Mesendoderm (in vitro differentiated cells): ENCODE results near the gene OTULINL.

Source experiments
- DNase-seq: peaks from one replicate; pipeline ENCODE4 v3.0.0; 2013
- H2AK5ac ChIP-seq: 2 replicates; pipeline ENCODE4 v1.6.1; 2013; ENCODE audit warnings: low read length, inconsistent platforms
- H2BK120ac ChIP-seq: 2 replicates; pipeline ENCODE4 v1.6.1; 2013; ENCODE audit warnings: low read depth, mild to moderate bottlenecking, low read length, moderate library complexity, mixed read lengths
- H2BK15ac ChIP-seq: replicated peaks from 2 replicates; pipeline ENCODE4 v1.6.1; 2013; ENCODE audit warnings: low read depth, mild to moderate bottlenecking, moderate library complexity
- H2BK5ac ChIP-seq: 2 replicates; pipeline ENCODE4 v1.6.1; 2013; ENCODE audit warnings: low read length, inconsistent platforms
- H3K18ac ChIP-seq: 2 replicates; pipeline ENCODE4 v1.6.1; 2013; ENCODE audit warnings: mild to moderate bottlenecking, low read length, mixed read lengths
- H3K23ac ChIP-seq: one replicate; pipeline ENCODE4 v1.6.1; 2013; ENCODE audit warnings: low read length
- H3K27ac ChIP-seq: 2 replicates; pipeline ENCODE4 v1.5.1; 2013; ENCODE audit warnings: low read depth, mild to moderate bottlenecking, inconsistent platforms, low read length, moderate library complexity
- H3K27me3 ChIP-seq: 2 replicates; pipeline ENCODE4 v1.6.1; 2013; ENCODE audit warnings: low read length, control low read depth, mild to moderate bottlenecking, inconsistent platforms; ENCODE audit not compliant: insufficient read depth, poor library complexity
- H3K36me3 ChIP-seq: 2 replicates; pipeline ENCODE4 v1.6.1; 2013; ENCODE audit warnings: low read length, inconsistent platforms; ENCODE audit not compliant: control insufficient read depth, insufficient read depth
- H3K4ac ChIP-seq: one replicate; pipeline ENCODE4 v1.6.1; 2013; ENCODE audit warnings: low read depth, mild to moderate bottlenecking, low read length, moderate library complexity
- H3K4me1 ChIP-seq: 2 replicates; pipeline ENCODE4 v1.6.1; 2013; ENCODE audit warnings: low read depth, low read length, inconsistent platforms; ENCODE audit not compliant: control insufficient read depth
- H3K4me2 ChIP-seq: 2 replicates; pipeline ENCODE4 v1.6.1; 2013; ENCODE audit warnings: low read length
- H3K4me3 ChIP-seq: 2 replicates; pipeline ENCODE4 v1.5.1; 2013; ENCODE audit warnings: mild to moderate bottlenecking, low read length
- H3K56ac ChIP-seq: one replicate; pipeline ENCODE4 v1.6.1; 2013; ENCODE audit warnings: low read length
- H3K79me1 ChIP-seq: 2 replicates; pipeline ENCODE4 v1.6.1; 2013; ENCODE audit warnings: low read length, inconsistent platforms
- H3K79me2 ChIP-seq: 2 replicates; pipeline ENCODE4 v1.6.1; 2013; ENCODE audit warnings: mild to moderate bottlenecking, low read length; ENCODE audit not compliant: control insufficient read depth, insufficient read depth
- H3K9ac ChIP-seq: 2 replicates; pipeline ENCODE4 v1.6.1; 2013; ENCODE audit warnings: low read length, inconsistent platforms
- H4K5ac ChIP-seq: one replicate; pipeline ENCODE4 v1.6.1; 2013; ENCODE audit warnings: low read length
- H4K8ac ChIP-seq: one replicate; pipeline ENCODE4 v1.6.1; 2013; ENCODE audit warnings: low read depth, mild to moderate bottlenecking, control low read depth, low read length, moderate library complexity
- WGBS: extraction: QIAGEN DNeasy Blood & Tissue Kit; methylation state at CpG from one replicate; pipeline ENCODE4 v1.1.7; 2013; ENCODE audit warnings: low lambda C conversion rate, missing lambda C conversion rate; ENCODE audit not compliant: insufficient coverage; ENCODE audit errors: extremely low coverage; 5-methylcytosine and 5-hydroxymethylcytosine counted together

The OTULINL gene

DNA sequence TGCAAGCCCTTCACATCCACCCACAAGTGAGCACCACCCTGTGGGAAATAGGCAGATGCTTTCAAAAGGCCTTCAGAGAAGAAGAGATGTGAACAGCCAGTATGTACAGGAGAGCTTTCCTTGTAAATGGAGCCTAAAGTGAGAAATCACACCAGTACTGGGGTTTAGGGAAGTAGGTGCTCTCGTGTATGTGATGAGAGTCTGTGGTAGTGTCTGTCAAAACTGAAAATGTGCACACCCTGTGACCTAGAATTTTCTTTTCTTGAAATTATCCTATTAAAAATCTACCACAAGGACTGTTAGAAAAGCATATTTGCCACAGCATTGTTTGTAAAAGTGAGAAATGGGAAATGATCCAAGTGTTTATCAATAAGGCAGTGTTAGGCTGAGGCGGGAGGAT, 16.6 kb downstream of the OTULINL start:
- H4K5ac ChIP-seq: no peak overlapping the region
- no peak overlapping the region for H3K4ac ChIP-seq
- no peaks in the 10 kb centered on the region for H3K4me1 ChIP-seq
- H3K36me3 ChIP-seq: no peaks in the 10 kb centered on the region
- no peaks in the 10 kb centered on the region for H3K27me3 ChIP-seq
- H4K8ac ChIP-seq: no peak overlapping the region
- no peak overlapping the region for H3K4me3 ChIP-seq
- no peaks in the 10 kb centered on the region for H3K79me2 ChIP-seq
- H3K56ac ChIP-seq: no peak overlapping the region
- no peak overlapping the region for H3K27ac ChIP-seq
- no peak overlapping the region for H3K18ac ChIP-seq
- H2BK15ac ChIP-seq: no peak overlapping the region
- DNase-seq: no peak
- no peak overlapping the region for H2BK5ac ChIP-seq
- H3K4me2 ChIP-seq: no peak overlapping the region
- H3K23ac ChIP-seq: no peak overlapping the region
- H3K79me1 ChIP-seq: no peaks in the 10 kb centered on the region
- no peak overlapping the region for H2AK5ac ChIP-seq
- no peak overlapping the region for H3K9ac ChIP-seq
- no CpG with 5 or more reads among the region's 2 CpGs for WGBS
- H2BK120ac ChIP-seq: no peak overlapping the region

DNA sequence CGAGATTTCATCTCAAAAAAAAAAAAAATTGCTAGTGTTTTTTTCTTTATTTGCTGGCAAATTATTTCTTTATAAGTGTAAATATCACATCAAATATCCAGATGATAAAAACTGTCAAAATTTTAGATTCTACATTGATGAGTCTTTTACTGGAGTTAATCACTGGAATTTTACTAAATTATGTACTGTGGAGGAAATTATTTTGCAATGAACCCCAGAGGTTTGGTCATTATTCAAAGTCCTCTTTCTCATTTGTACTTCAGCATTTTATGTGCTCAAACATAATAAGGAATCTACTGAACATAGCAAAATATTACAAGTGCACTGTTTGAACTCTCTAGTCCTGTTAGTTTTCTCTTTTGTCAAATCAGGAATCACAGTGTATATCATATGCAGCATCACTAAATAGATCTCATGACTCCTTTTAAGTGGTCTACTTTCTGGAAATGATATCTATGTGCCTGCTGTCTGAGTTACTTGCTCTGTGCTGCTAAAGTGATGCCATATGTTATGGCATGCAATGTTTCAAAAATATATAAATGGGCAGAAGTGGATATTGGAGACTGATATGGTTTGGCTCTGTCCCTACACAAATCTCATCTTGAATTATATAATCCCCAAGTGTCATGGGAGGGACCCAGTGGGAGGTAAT, 18.0 kb downstream of the OTULINL start:
- Histone ChIP-seq H4K8ac (no peak overlapping the region), H2BK15ac (no peak overlapping the region), H3K79me2 (no peaks in the 10 kb centered on the region), H2AK5ac (no peak overlapping the region), H3K36me3 (no peaks in the 10 kb centered on the region), H3K23ac (no peak overlapping the region), H3K4me3 (no peak overlapping the region), H3K27ac (no peak overlapping the region), H2BK5ac (no peak overlapping the region), H3K56ac (no peak overlapping the region), H3K4ac (no peak overlapping the region), H3K4me2 (no peak overlapping the region), H3K27me3 (no peaks in the 10 kb centered on the region), H3K4me1 (no peaks in the 10 kb centered on the region), H2BK120ac (no peak overlapping the region), H3K18ac (no peak overlapping the region), H4K5ac (no peak overlapping the region), H3K79me1 (no peaks in the 10 kb centered on the region), H3K9ac (no peak overlapping the region)
- no CpG with 5 or more reads among the region's 1 CpG for WGBS
- DNase-seq: no peak

DNA sequence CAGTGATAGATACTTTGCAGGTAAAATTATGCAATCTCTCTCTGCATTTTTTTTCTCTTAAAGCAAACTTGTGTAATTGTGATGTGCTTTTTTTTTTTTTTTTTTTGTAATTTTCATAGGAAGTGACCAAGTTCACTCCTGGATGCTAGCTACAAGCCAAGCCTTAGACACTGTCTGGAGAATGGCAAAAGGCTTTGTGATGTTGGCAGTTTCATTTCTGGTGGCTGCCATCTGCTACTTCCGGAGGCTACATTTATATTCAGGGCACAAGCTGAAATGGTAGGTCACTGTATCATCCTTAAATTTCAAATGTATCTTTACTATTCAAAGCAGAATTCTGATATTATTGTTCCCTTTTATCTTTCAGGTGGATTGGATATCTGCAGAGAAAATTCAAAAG, 19.3 kb downstream of the OTULINL start:
- no peak for DNase-seq
- no peak overlapping the region for H2BK15ac ChIP-seq
- H3K4ac ChIP-seq: no peak overlapping the region
- no peaks in the 10 kb centered on the region for H3K79me2 ChIP-seq
- H2BK5ac ChIP-seq: no peak overlapping the region
- H3K18ac ChIP-seq: no peak overlapping the region
- H3K79me1 ChIP-seq: no peaks in the 10 kb centered on the region
- H3K27me3 ChIP-seq: no peaks in the 10 kb centered on the region
- H3K9ac ChIP-seq: no peak overlapping the region
- no peak overlapping the region for H2BK120ac ChIP-seq
- no peaks in the 10 kb centered on the region for H3K4me1 ChIP-seq
- H2AK5ac ChIP-seq: no peak overlapping the region
- H3K56ac ChIP-seq: no peak overlapping the region
- no peak overlapping the region for H4K5ac ChIP-seq
- no peak overlapping the region for H3K27ac ChIP-seq
- no peak overlapping the region for H3K4me3 ChIP-seq
- no peak overlapping the region for H3K23ac ChIP-seq
- H3K36me3 ChIP-seq: no peaks in the 10 kb centered on the region
- no peak overlapping the region for H4K8ac ChIP-seq
- H3K4me2 ChIP-seq: no peak overlapping the region
- WGBS: no CpG with 5 or more reads among the region's 1 CpG

DNA sequence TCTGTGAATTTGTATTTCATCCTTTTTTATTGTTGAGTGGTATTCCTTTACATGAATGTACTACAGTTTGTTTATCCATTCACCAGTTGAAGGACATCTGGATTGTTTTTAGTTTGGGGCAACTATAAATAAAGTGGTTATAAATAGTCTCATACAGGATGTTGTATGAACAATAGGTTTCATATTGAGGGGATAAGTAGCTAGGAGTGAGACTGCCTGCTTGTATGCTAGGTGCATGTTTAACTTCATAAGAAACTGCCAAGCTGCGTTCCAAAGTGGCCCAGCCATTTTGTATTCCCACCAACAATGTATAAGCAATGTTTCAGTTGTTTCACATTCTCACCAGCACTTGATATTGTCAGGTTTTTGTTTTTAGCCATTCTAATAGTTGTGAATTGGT, 21.5 kb downstream of the OTULINL start:
- no peaks in the 10 kb centered on the region for H3K79me2 ChIP-seq
- no CpG with 5 or more reads among the region's 1 CpG for WGBS
- no peak overlapping the region for H2BK5ac ChIP-seq
- no peak overlapping the region for H4K5ac ChIP-seq
- no peak overlapping the region for H3K27ac ChIP-seq
- H3K4me3 ChIP-seq: no peak overlapping the region
- H3K36me3 ChIP-seq: no peaks in the 10 kb centered on the region
- no peak overlapping the region for H3K4ac ChIP-seq
- no peak overlapping the region for H2BK120ac ChIP-seq
- H3K4me1 ChIP-seq: no peaks in the 10 kb centered on the region
- H3K18ac ChIP-seq: no peak overlapping the region
- H3K27me3 ChIP-seq: no peaks in the 10 kb centered on the region
- no peak overlapping the region for H3K23ac ChIP-seq
- no peak overlapping the region for H2BK15ac ChIP-seq
- no peak overlapping the region for H2AK5ac ChIP-seq
- no peaks in the 10 kb centered on the region for H3K79me1 ChIP-seq
- H3K9ac ChIP-seq: no peak overlapping the region
- DNase-seq: no peak
- no peak overlapping the region for H3K4me2 ChIP-seq
- H3K56ac ChIP-seq: no peak overlapping the region
- H4K8ac ChIP-seq: no peak overlapping the region

DNA sequence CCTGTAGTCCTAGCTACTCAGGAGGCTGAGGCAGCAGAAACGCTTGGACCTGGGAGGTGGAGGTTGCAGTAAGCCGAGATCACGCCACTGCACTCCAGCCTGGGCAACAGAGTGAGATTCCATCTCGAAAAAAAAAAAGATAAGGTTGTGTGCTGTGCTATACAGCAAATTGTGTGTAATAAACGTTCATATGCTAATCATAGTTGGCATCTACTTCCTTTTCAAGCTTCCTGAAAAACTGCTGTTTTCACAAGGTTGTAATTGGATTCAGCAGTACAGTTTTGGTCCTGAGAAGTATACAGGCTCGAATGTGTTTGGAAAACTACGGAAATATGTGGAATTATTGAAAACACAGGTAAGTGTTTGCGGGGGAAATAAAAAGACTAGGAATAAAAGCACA, 25.5 kb downstream of the OTULINL start:
- Histone ChIP-seq H3K36me3 (no peaks in the 10 kb centered on the region), H3K9ac (no peak overlapping the region), H3K4me3 (no peak overlapping the region), H2BK120ac (no peak overlapping the region), H2BK15ac (no peak overlapping the region), H3K27me3 (no peaks in the 10 kb centered on the region), H3K79me1 (no peaks in the 10 kb centered on the region), H2BK5ac (no peak overlapping the region), H2AK5ac (no peak overlapping the region), H3K4me2 (no peak overlapping the region), H3K79me2 (no peaks in the 10 kb centered on the region), H3K23ac (no peak overlapping the region), H3K56ac (no peak overlapping the region), H4K5ac (no peak overlapping the region), H4K8ac (no peak overlapping the region), H3K4me1 (no peaks in the 10 kb centered on the region), H3K4ac (no peak overlapping the region), H3K18ac (no peak overlapping the region), H3K27ac (no peak overlapping the region)
- WGBS: no CpG with 5 or more reads among the region's 8 CpGs
- no peak for DNase-seq

DNA sequence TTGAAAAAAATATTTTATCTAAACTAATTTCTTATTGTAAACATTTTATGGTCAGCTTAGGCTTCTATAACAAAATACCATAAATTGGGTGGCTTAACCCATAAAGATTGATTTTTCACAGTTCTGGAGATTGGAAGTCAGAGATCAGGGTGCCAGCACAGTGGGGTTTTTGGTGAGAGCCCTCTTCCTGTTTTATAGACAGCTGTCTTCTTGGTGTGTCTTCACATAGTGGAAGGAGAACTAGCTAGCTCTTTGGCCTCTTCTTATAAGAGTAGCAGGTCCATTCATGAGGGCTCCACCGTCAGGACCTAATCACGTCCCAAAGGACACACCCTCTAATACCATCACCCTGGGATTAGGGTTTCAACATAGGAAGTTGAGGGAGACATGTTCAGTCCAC, 26.6 kb downstream of the OTULINL start:
- no peak overlapping the region for H2BK120ac ChIP-seq
- H3K27me3 ChIP-seq: no peaks in the 10 kb centered on the region
- H3K27ac ChIP-seq: no peak overlapping the region
- no peak overlapping the region for H3K4ac ChIP-seq
- no peak overlapping the region for H4K5ac ChIP-seq
- no peaks in the 10 kb centered on the region for H3K36me3 ChIP-seq
- no peaks in the 10 kb centered on the region for H3K79me1 ChIP-seq
- no peaks in the 10 kb centered on the region for H3K4me1 ChIP-seq
- H2BK15ac ChIP-seq: no peak overlapping the region
- DNase-seq: no peak
- no peak overlapping the region for H2BK5ac ChIP-seq
- H3K23ac ChIP-seq: no peak overlapping the region
- H3K18ac ChIP-seq: no peak overlapping the region
- no peak overlapping the region for H3K4me3 ChIP-seq
- no CpG with 5 or more reads among the region's 2 CpGs for WGBS
- no peak overlapping the region for H4K8ac ChIP-seq
- no peak overlapping the region for H3K4me2 ChIP-seq
- no peaks in the 10 kb centered on the region for H3K79me2 ChIP-seq
- H3K56ac ChIP-seq: no peak overlapping the region
- no peak overlapping the region for H2AK5ac ChIP-seq
- H3K9ac ChIP-seq: no peak overlapping the region
